GM18505 (cell line): Measurements from ENCODE around the gene RBMY1F.
"Not testable (repeated sequence)": the region's sequence is repeated elsewhere in the genome, so short reads cannot be mapped to it uniquely, and the experiment has no call there.

Experiments used
- ATAC-seq: cut with Tn5 transposase; IDR thresholded peaks from one replicate; pipeline ENCODE4 v1.9.1; 2021; ENCODE audit not compliant: unreplicated experiment

RBMY1F gene

GRCh38 chrY:22182823-22183222, at the start of gene RBMY1F:
RBMY1F (minus strand) TSS chrY:22182923; CDS start chrY:22180969, 1,954 bp downstream.
- ATAC-seq: not testable (repeated sequence)

- not testable (repeated sequence) for ATAC-seq
Measured at GRCh38 chrY:22151144-22151543, 31.6 kb downstream of the RBMY1F start.

GRCh38 chrY:22141011-22141695, 41.6 kb downstream of the RBMY1F start:
- ATAC-seq: not testable (repeated sequence)

DNA sequence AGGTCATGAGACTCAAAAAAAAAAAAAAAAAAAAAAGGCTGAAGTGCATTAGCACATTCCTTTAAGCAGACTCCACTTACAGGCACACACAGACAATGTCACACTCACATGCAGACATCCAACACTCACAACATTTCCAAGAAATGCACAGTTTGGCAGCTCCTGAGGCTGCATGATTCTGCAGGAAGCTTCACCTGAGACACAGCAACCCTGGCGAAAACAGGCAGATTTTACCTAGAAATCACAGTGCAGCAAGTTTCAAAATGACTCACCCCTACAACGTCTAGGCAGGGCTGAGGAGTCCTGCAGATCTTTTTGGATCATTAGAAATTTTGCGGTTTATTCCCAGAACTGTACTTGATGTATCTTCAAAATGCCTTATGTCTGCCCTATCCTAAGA, 48.0 kb downstream of the RBMY1F start:
- ATAC-seq: not testable (repeated sequence)

- ATAC-seq: not testable (repeated sequence)
Measured at GRCh38 chrY:22130494-22130893, 52.2 kb downstream of the RBMY1F start.
